Tongue (tissue), 2 donors: Measurements from ENCODE around the gene ZNF813. TPM values are rescaled to one million over a fixed set of nuclear protein-coding genes. Genes with fewer than 3 reads are reported as not detected.
"Not testable (repeated sequence)": the region's sequence is repeated elsewhere in the genome, so short reads cannot be mapped to it uniquely, and the experiment has no call there.

ENCODE experiments used
- DNase-seq: peaks from one replicate; pipeline ENCODE4 v3.0.0-alpha.2; 2015
- total RNA-seq: library from RNA; depleted of rRNA; stranded (reverse); fragments of >200 nt; gene quantifications from one replicate; pipeline ENCODE4 v1.2.3, GENCODE V29; 2014

The ZNF813 gene
- 5.1 TPM for total RNA-seq

GRCh38 chr19:53467485-53468262 lies at the start of gene ZNF813:
ZNF813 (plus strand) TSS chr19:53467733; CDS start chr19:53483823, 16,090 bp downstream.
- peak; percentile 96 for DNase-seq

DNA sequence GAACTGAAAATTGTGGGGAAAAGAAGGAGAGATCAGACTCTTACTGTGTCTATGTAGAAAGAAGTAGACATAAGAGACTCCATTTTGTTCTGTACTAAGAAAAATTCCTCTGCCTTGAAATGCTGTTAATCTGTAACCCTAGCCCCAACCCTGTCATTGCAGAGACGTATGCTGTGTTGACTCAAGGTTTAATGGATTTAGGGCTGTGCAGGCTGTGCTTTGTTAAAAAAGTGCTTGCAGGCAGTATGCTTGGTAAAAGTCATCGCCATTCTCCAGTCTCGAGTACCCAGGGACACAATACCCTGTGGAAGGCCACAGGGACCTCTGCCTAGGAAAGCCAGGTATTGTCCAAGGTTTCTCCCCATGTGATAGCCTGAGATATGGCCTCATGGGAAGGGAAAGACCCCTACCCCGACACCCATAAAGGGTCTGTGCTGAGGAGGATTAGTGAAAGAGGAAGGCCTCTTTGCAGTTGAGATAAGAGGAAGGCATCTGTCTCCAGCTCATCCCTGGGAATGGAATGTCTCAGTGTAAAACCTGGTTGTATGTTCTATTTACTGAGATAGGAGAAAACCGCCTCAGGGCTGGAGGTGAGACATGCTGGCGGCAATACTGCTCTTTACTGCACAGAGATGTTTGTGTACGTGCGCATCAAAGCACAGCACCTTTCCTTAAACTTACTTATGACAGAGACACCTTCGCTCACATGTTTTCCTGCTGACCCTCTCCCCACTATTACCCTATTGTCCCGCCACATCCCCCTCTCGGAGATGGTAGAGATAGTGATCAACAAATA lies 46.8 kb upstream of the ZNF813 start:
- peak; percentile 18 for DNase-seq

DNA sequence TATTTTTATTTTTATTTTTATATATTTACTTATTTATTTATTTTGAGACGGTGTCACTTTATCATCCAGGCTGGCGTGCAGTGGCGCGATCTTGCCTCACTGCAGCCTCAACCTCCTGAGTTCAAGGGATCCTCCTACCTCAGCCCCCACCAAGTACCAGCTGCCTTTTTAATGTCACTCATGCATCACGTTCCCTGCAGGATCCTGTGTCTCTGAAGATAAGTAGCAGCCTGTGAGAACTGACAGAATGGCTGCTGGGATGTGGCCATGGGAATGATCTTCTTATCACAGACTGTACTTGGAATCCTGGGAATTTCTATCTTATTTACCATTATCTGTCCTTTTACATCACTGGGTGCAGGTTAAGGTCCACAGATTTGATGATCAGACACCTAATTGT lies 45.0 kb upstream of the ZNF813 start:
- no peak for DNase-seq

DNA sequence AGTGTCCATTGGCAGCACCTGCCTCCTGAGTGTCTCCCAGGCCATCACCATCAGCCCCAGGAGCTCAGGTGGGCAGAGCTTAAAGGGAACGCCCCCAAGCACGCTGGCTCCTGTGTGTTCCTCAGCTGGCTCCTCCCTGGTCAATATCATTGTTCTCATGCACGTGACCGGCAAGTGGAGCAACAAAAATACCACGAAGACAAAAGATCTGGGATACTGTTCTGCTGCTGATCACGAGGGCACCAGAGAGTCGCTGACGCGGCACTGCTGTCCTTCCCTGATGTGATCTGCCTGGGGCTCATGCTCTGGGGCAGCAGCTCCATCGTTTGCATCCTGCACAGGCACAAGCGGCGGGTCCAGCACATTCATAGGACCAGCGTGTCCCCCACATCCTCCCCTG lies 44.5 kb upstream of the ZNF813 start:
- DNase-seq, result not testable (repeated sequence)

- DNase-seq, result peak; percentile 45
Measured at GRCh38 chr19:53423680-53424079, 43.9 kb upstream of the ZNF813 start.

GRCh38 chr19:53424968-53425597 lies 42.5 kb upstream of the ZNF813 start:
- peak; percentile 89 for DNase-seq

DNA sequence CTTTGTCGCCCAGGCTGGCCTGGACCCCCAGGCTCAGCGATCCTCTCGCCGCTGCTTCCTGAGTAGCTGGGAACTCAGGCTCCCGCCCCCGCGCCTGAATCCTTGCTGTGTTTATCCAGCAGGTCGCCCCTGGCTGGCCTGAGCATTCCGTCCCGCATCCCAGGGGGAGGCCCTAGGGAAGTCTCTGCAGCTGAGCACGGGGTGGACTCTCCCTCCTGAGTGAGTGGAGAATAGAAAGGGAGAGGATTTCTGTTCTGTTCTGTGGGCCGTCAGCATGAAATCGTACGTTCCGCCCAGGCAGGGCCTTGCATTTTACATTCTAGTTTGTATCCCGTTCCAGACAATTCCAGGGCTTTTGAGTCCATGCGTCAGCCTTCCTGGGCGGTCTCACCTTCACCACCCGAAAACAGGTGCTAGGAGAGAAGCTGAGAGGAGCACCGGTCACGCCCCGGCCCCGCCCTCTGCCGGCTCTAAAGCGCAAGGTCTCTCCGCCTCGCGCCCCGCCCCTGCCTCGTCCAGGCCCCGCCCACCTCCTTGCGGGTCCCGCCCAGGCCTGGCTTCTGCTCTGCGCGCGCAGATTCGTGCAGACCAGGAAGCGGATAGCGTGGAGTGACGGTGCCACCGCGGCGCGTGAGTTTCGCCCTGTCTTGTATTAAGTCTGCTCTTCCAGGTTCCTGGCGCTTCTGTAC lies 36.0 kb upstream of the ZNF813 start, which contains the start of gene ZNF761:
TSS of gene ZNF761 (plus strand) at position 586 of the 689 bp plus-strand sequence. CDS start 15,285 bp downstream, outside the sequence.
- DNase-seq, result peak; percentile 97

DNA sequence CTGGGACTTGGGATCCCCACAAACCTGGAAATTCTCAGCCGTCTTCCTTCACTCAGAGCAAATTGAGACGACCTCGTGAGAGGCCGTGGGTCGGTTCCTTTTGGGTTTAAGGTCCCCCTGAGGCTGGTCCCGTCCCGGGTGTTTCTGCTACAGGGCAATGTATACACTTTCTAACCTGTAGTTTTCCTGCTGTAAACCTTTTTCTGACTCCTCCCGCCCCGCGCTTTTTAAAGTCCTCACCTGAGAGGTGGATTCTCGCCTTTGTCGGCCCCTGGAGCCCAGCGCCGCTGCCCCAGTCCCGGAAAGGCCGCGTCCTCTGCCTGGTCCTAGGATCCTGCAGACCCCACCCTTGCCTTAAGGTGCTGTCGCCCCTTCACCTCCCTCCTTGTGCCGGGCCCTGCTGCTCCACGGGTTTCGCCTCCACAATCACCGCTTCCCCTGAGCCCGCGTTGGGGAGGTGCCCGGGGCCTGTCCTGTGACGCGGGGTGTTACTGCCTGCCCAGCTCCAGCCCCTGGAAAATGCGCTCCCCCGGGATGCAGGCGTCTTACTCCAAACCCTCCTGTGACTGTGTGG lies 35.4 kb upstream of the ZNF813 start:
- peak; percentile 16 for DNase-seq

GRCh38 chr19:53443809-53444208 lies 23.7 kb upstream of the ZNF813 start:
- not testable (repeated sequence) for DNase-seq

DNA sequence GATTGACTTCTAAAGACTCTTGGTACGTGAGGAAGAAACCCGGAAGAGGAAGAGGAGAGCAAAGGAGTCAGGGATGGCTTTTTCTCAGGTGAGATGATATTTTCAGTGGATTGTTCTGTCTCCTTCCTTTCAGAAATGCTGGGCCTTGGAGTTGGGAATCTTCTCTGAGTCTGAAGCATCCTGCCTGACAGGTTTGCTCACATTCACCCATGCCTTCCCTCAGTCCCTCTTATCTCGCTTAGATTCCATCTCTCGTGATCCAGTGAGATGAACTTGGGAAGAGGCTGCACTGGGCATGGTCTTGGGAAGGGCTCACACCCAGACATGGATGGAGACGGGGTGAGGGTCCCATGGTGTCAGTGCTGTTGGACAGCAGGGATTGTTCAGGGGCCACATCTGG lies 20.3 kb upstream of the ZNF813 start:
- DNase-seq, result not testable (repeated sequence)

- no peak for DNase-seq
Measured at GRCh38 chr19:53455828-53456227, 11.7 kb upstream of the ZNF813 start.

- DNase-seq, result not testable (repeated sequence)
Measured at GRCh38 chr19:53460131-53460721, 7.3 kb upstream of the ZNF813 start.

DNA sequence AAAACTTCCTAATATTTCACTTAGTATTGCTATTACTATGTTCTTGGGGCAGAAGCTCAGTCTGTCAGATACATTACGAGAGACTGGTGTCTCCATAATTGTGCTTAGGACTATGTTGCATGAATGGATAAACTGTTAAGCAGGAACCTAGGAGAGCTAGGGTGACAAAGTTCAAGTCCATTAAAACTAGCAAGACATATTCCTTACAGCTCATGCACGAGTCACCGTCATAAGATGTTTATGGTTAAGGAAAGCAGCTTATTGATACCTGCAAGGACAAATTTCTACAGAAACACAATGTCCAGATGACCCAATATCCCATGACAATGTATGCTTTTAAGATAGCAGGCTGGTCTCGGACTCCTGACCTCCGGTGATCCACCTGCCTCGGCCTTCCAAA lies 5.7 kb upstream of the ZNF813 start:
- no peak for DNase-seq

DNA sequence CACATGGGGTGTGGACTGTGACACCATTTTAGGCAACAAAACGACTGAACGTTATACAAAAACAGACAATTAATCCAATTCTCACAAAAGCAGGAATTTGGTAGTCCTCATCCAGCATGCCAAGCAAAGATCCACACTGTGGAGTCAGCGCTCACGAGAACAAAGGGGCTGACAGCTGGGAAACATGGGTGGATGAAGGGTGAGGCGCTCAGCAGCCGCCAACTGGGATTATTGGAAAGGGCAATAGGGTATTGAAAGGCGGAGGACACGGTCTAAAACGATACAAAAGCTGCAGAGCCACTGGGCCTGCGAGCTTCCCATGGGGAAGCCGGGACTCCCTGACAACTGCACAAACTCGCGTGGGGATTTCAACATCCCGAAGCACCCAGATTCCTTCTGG lies 4.7 kb upstream of the ZNF813 start:
- peak; percentile 35 for DNase-seq

DNA sequence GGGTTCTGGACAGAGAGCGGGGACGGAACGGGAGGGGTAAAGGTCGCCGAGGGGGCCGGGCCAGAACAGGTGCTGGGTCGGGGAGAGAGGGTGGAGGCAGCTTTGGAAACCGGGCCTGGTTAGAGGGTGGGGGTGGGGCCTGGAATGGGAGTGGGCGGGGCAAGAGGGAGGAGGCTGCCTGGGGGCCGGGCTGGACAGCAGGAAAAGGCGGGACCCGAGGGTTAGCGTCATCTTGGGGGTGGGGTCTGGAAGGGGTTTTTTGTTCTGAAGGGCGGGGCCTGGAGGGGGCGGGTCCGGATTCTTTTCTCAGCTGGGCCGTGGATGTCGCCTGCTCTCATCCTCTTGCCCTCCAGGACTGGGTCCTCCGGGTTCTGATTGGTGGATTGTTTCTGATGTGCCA lies 4.3 kb upstream of the ZNF813 start:
- DNase-seq, result peak; percentile 83

DNA sequence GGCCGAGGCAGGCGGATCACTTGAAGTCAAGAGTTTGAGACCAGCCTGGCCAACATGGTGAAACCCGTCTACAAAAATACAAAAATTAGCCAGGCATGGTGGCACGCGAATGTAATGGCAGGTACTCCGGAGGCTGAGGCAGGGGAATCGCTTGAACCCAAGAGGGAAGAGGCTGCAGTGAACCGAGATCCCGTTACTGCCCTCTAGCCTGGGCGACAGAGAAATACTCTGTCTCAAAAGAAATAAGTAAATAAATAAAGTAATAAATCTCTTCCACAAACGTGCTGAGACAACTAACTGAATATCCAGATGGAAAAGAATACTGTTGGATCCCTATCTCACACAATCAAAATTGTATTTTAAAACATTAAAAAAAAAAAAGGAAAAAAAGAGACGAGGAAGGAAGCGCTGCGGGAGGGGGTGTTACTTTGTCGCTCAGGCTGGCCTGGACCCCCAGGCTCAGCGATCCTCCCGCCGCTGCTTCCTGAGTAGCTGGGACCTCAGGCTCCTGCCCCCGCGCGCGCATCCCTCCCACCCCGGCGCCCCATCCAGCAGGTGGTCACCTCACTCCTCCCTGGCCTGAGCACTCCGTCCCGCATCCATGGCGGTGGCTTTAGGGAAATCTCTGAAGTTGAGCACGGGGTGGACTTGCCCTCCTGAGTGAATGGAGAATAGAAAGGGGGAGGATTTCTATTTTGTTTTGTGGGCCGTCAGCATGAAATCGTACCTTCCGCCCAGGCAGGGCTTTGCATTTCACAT lies 628 bp upstream of the ZNF813 start:
- DNase-seq, result peak; percentile 11

DNA sequence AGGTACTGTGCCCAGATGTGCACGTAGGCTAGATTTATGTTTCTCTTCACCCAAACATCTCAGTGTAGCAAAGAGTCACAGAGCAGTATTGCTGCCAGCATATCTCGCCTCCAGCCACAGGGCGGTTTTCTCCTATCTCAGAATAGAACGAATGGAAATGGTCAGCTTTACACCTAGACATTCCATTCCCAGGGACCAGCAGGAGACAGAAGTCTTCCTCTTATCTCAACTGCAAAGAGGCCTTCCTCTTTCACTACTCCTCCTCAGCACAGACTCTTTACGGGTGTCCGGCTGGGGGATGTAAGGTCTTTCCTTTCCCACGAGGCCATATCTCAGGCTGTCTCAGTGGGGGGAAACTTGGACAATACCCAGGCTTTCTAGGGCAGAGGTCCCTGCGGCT lies 1.1 kb downstream of the ZNF813 start:
- DNase-seq, result not testable (repeated sequence)

DNA sequence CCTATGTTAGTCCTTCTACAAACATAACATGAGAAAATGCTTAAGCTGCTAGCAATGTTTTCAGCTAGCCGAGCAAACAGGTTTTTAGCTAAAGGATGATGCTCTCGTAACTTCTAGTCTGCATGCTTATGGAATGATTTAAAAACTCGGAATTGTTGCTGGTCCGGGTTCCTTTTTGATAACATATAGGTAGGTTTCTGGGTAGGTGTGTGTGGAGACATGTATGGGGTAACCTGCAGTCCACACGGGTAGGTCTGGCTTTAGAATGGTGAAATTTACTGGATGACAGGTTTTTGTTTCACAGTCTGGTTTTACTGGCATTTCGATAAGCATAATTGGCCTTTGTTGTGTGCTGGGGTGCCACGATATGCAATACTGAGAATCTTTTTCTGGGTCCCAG lies 4.4 kb downstream of the ZNF813 start:
- no peak for DNase-seq

- DNase-seq, result not testable (repeated sequence)
Measured at GRCh38 chr19:53474832-53475231, 7.3 kb downstream of the ZNF813 start.

DNA sequence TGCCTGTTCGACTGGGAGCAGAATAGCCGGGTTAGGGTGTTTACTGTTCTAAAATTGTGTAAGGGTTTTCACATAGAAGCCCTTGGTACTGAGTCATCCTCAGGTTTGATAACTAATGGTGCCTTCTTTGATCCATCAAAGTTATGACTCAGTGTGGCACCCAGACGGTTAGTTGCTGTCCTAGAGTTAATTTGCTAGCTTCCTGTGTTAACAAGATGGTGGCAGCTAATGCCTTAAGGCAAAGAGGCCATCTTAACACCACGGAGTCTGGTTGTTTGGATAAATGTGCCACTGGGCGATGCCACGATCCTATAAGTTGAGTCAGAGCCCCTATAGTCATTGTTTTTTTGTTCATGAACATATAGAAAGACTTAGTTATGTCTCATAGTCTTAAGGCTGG lies 7.9 kb downstream of the ZNF813 start:
- not testable (repeated sequence) for DNase-seq

DNA sequence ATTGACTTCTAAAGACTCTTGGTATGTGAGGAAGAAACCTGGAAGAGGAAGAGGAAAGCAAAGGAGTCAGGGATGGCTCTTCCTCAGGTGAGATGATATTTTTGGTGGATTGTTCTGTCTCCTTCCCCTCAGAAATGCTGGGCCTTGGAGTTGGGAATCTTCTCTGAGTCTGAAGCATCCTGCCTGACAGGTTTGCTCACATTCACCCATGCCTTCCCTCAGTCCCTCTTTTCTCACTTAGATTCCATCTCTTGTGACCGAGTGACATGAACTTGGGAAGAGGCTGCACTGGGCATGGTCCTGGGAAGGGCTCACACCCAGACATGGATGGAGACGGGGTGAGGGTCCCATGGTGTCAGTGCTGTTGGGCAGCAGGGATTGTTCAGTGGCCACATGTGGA lies 16.2 kb downstream of the ZNF813 start:
- not testable (repeated sequence) for DNase-seq
